H9 (cell line): ENCODE data around the gene FNDC3A. TPM values are rescaled to one million over a fixed set of nuclear protein-coding genes. Genes with fewer than 3 reads are reported as not detected.

Experiments
- DNase-seq: peaks from one replicate; pipeline ENCODE4 v3.0.0-alpha.2; 2017
- H2AFZ ChIP-seq: one replicate; pipeline ENCODE4 v1.6.1; 2013; ENCODE audit warnings: mild to moderate bottlenecking, low read length, control low read depth, moderate library complexity
- H2AK5ac ChIP-seq: 2 replicates; pipeline ENCODE4 v1.6.1; 2013; ENCODE audit warnings: low read length, control low read depth, mixed read lengths; ENCODE audit not compliant: insufficient read length
- H2BK120ac ChIP-seq: one replicate; pipeline ENCODE4 v1.6.1; 2013; ENCODE audit warnings: low read depth, mild to moderate bottlenecking, low read length, control low read depth, inconsistent platforms; ENCODE audit not compliant: poor library complexity, severe bottlenecking
- H2BK12ac ChIP-seq: 2 replicates; pipeline ENCODE4 v1.6.1; 2013; ENCODE audit warnings: low read length, control low read depth, mixed read lengths, low read depth; ENCODE audit not compliant: insufficient read length
- H2BK15ac ChIP-seq: 2 replicates; pipeline ENCODE4 v1.6.1; 2013; ENCODE audit warnings: low read depth, low read length, control low read depth
- H2BK20ac ChIP-seq: one replicate; pipeline ENCODE4 v1.6.1; 2013; ENCODE audit warnings: low read depth, mild to moderate bottlenecking, low read length, control low read depth, inconsistent platforms; ENCODE audit not compliant: poor library complexity, severe bottlenecking
- H2BK5ac ChIP-seq: 2 replicates; pipeline ENCODE4 v1.6.1; 2013; ENCODE audit warnings: low read length, control low read depth, mixed read lengths; ENCODE audit not compliant: insufficient read length
- H3K14ac ChIP-seq: 2 replicates; pipeline ENCODE4 v1.6.1; 2013; ENCODE audit warnings: low read length, control low read depth; ENCODE audit not compliant: insufficient read depth
- H3K18ac ChIP-seq: 2 replicates; pipeline ENCODE4 v1.6.1; 2013; ENCODE audit warnings: low read depth, mild to moderate bottlenecking, mixed read lengths, low read length, control low read depth; ENCODE audit not compliant: insufficient read length
- H3K23ac ChIP-seq: 2 replicates; pipeline ENCODE4 v1.6.1; 2013; ENCODE audit warnings: low read length, control low read depth, mixed read lengths, low read depth; ENCODE audit not compliant: insufficient read length
- H3K23me2 ChIP-seq: 2 replicates; pipeline ENCODE4 v1.6.1; 2013; ENCODE audit warnings: low read depth, mild to moderate bottlenecking, mixed read lengths, low read length, control low read depth; ENCODE audit not compliant: insufficient read length, poor library complexity, severe bottlenecking
- H3K27ac ChIP-seq: 2 replicates; pipeline ENCODE4 v1.5.1; 2013; ENCODE audit warnings: low read length, control low read depth, mixed read lengths, low read depth; ENCODE audit not compliant: insufficient read length
- H3K27me3 ChIP-seq: 2 replicates; pipeline ENCODE4 v1.6.1; 2013; ENCODE audit warnings: low read length, control low read depth, inconsistent platforms; ENCODE audit not compliant: insufficient read depth
- H3K4ac ChIP-seq: 2 replicates; pipeline ENCODE4 v1.6.1; 2013; ENCODE audit warnings: low read depth, mild to moderate bottlenecking, control low read depth, inconsistent platforms, low read length, moderate library complexity
- H3K4me1 ChIP-seq: 2 replicates; pipeline ENCODE4 v1.6.1; 2013; ENCODE audit warnings: low read length, control low read depth, inconsistent platforms; ENCODE audit not compliant: insufficient read depth
- H3K4me2 ChIP-seq: 2 replicates; pipeline ENCODE4 v1.6.1; 2013; ENCODE audit warnings: low read length, control low read depth, mixed read lengths; ENCODE audit not compliant: insufficient read length, insufficient read depth
- H3K56ac ChIP-seq: 2 replicates; pipeline ENCODE4 v1.6.1; 2013; ENCODE audit warnings: low read depth, mild to moderate bottlenecking, mixed read lengths, low read length, control low read depth; ENCODE audit not compliant: insufficient read length
- H3K79me1 ChIP-seq: 2 replicates; pipeline ENCODE4 v1.6.1; 2013; ENCODE audit warnings: low read depth, mild to moderate bottlenecking, moderate library complexity, low read length, control low read depth, inconsistent platforms; ENCODE audit not compliant: insufficient read depth, poor library complexity, severe bottlenecking
- H3K79me2 ChIP-seq: 2 replicates; pipeline ENCODE4 v1.6.1; 2013; ENCODE audit warnings: low read length, control low read depth, inconsistent platforms; ENCODE audit not compliant: insufficient read depth
- H3K9ac ChIP-seq: 2 replicates; pipeline ENCODE4 v1.6.1; 2013; ENCODE audit warnings: low read length, control low read depth, mixed read lengths; ENCODE audit not compliant: insufficient read length; ENCODE audit errors: extremely low read depth
- H3K9me3 ChIP-seq: one replicate; pipeline ENCODE4 v1.6.1; 2013; ENCODE audit warnings: low read depth, low read length, inconsistent platforms; ENCODE audit not compliant: control insufficient read depth
- H3T11ph ChIP-seq: one replicate; pipeline ENCODE4 v1.6.1; 2013; ENCODE audit warnings: mild to moderate bottlenecking, low read length, control low read depth, inconsistent platforms
- H4K20me1 ChIP-seq: one replicate; pipeline ENCODE4 v1.6.1; 2013; ENCODE audit not compliant: control insufficient read depth, insufficient read length, insufficient read depth
- H4K5ac ChIP-seq: 2 replicates; pipeline ENCODE4 v1.6.1; 2013; ENCODE audit warnings: low read depth, mild to moderate bottlenecking, mixed read lengths, low read length, control low read depth; ENCODE audit not compliant: insufficient read length
- H4K8ac ChIP-seq: replicated peaks from 2 replicates; pipeline ENCODE4 v1.6.1; 2013; ENCODE audit warnings: low read length, control low read depth, mixed read lengths, low read depth; ENCODE audit not compliant: insufficient read length
- H4K91ac ChIP-seq: 2 replicates; pipeline ENCODE4 v1.6.1; 2013; ENCODE audit warnings: low read depth, mild to moderate bottlenecking, moderate library complexity, mixed read lengths, low read length, control low read depth; ENCODE audit not compliant: insufficient read length
- H3K27ac Mint-ChIP-seq, 3 experiments: 2 replicates in 2 of 3; 3 replicates in 1 of 3; pipeline ENCODE4 v1.8.0; 2020 to 2021; ENCODE audit warnings: mixed read lengths in 3 of 3, mild to moderate bottlenecking in 1 of 3, moderate library complexity in 1 of 3
- H3K27me3 Mint-ChIP-seq: 2 replicates; pipeline ENCODE4 v1.8.0; 2021; ENCODE audit warnings: low read depth, mild to moderate bottlenecking, moderate library complexity, mixed read lengths
- H3K36me3 Mint-ChIP-seq, 3 experiments: 2 replicates in 2 of 3; 3 replicates in 1 of 3; pipeline ENCODE4 v1.8.0; 2020 to 2021; ENCODE audit warnings: low read depth in 3 of 3, mixed read lengths in 3 of 3; ENCODE audit not compliant: insufficient read depth in 1 of 3
- H3K4me1 Mint-ChIP-seq, 2 experiments: 2 replicates each; pipeline ENCODE4 v1.8.0; 2020; ENCODE audit warnings: mixed read lengths in 2 of 2
- H3K4me3 Mint-ChIP-seq, 2 experiments: 2 replicates in 1 of 2; 3 replicates in 1 of 2; pipeline ENCODE4 v1.8.0; 2020 to 2021; ENCODE audit warnings: mild to moderate bottlenecking in 2 of 2, mixed read lengths in 2 of 2, moderate library complexity in 1 of 2
- H3K9me3 Mint-ChIP-seq, 2 experiments: 2 replicates in 1 of 2; 3 replicates in 1 of 2; pipeline ENCODE4 v1.8.0; 2020; ENCODE audit warnings: mild to moderate bottlenecking in 2 of 2, mixed read lengths in 2 of 2, moderate library complexity in 1 of 2
- CTCF ChIP-seq: fragments of 200-600 bp; sonication (generic); conservative IDR thresholded peaks from 3 replicates; pipeline ENCODE4 v1.8.0; 2021; ENCODE audit warnings: antibody characterized with exemption, mild to moderate bottlenecking
- total RNA-seq: library from RNA; stranded (reverse); gene quantifications from 2 replicates; pipeline ENCODE4 v1.2.1, GENCODE V29; 2021

The FNDC3A gene
- total RNA-seq, 1 experiment from 2014 or later, result 27.4 TPM

DNA sequence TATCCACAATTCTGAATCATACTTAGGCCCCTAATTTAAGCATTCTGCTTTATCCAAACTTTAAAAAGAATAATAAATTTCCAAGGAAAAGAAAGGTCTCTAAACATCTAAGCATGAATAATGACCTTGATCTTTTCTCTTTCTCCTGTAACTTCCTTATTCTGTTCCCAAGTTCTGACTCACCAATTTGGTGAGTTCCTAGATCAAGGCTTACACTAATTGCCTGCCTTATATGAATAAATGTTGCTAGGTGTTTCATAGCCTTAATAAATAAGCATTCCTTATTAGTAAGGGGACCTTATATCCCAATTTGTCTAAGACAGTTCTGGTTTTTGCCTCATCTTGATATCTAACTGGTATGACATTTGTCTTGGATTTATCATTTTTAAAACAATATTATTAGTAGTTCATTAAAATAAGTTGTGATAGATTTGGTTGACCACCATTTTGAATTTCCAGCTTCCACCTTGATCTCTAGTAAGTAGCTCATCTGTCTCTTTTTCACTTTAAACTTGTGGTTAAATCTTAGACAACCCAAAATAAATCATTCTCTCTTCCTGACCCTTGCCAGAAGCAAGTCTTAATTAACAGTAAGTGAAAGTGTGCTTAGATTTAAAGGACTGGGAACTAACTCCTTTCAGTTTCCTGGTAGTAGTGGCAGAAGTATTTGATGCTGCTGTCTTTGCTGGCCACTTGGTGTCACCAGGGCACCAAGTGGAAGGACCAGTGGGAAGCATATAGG is 123.2 kb downstream of the FNDC3A start:
- H3K9me3 Mint-ChIP-seq, result no peaks in the 10 kb centered on the region

More for the DNA sequence above, 123.2 kb downstream of the FNDC3A start:
- H2BK120ac ChIP-seq, result no peak overlapping the region
- no peak overlapping the region for H3K14ac ChIP-seq
- H3K23ac ChIP-seq, result no peak overlapping the region
- no peak overlapping the region for H3K27ac ChIP-seq
- no peak overlapping the region for H4K5ac ChIP-seq
- no peak overlapping the region for H2BK5ac ChIP-seq
- no peak overlapping the region for H3T11ph ChIP-seq
- H3K9ac ChIP-seq, result no peak overlapping the region
- Mint-ChIP-seq H3K27me3 (no peaks in the 10 kb centered on the region), H3K4me1 (no peaks in the 10 kb centered on the region), H3K36me3 (no peaks in the 10 kb centered on the region), H3K27ac (no peak overlapping the region), H3K4me3 (no peak overlapping the region)
- H3K4me2 ChIP-seq, result no peak overlapping the region
- no peak overlapping the region for H2AK5ac ChIP-seq
- H4K20me1 ChIP-seq, result no peaks in the 10 kb centered on the region
- no peaks in the 10 kb centered on the region for H3K27me3 ChIP-seq
- H3K56ac ChIP-seq, result no peak overlapping the region
- H3K79me1 ChIP-seq, result no peaks in the 10 kb centered on the region
- no peak overlapping the region for H4K8ac ChIP-seq
- no peak overlapping the region for H3K18ac ChIP-seq
- no peak overlapping the region for H4K91ac ChIP-seq
- no peak overlapping the region for H3K4ac ChIP-seq
- no peaks in the 10 kb centered on the region for H3K4me1 ChIP-seq
- no peak overlapping the region for H2AFZ ChIP-seq
- H2BK15ac ChIP-seq, result no peak overlapping the region
- no peaks in the 10 kb centered on the region for H3K9me3 ChIP-seq
- no peak for DNase-seq
- peak; percentile 65 for TF ChIP-seq CTCF
- H3K79me2 ChIP-seq, result no peaks in the 10 kb centered on the region
- H2BK12ac ChIP-seq, result no peak overlapping the region
- no peaks in the 10 kb centered on the region for H3K23me2 ChIP-seq
- H2BK20ac ChIP-seq, result no peak overlapping the region
